MCF 10A (cell line): ENCODE results near the gene ETV4. TPM values are rescaled to one million over a fixed set of nuclear protein-coding genes. Genes with fewer than 3 reads are reported as not detected.

Experiments
- BruUV-seq: library from RNA; stranded (reverse); fragments of 400-500 nt; replicated peaks from 2 replicates; lab custom pipeline; 2021; lab: Mats Ljungman, UMichigan
- CTCF ChIA-PET: fragments of 300-600 bp; sonication (Branson Sonifier 250); formaldehyde crosslinking; extraction: SDS; loops from one replicate; lab custom pipeline; 2021; ENCODE audit warnings: antibody characterized with exemption, inconsistent platforms; lab: Yijun Ruan, JAX
- POLR2A ChIA-PET: fragments of 300-600, 350-650 bp; sonication (Branson Sonifier 250); formaldehyde crosslinking; extraction: SDS; loops from one replicate; lab custom pipeline; 2020; ENCODE audit warnings: antibody characterized with exemption, inconsistent platforms; lab: Yijun Ruan, JAX
- DNase-seq: peaks from one replicate; pipeline ENCODE4 v3.0.0-alpha.2; 2018; ENCODE audit not compliant: unreplicated experiment
- H3K27ac Mint-ChIP-seq: one replicate; pipeline ENCODE4 v1.8.0; 2022; ENCODE audit warnings: mild to moderate bottlenecking, low read depth, mixed read lengths; ENCODE audit not compliant: unreplicated experiment
- H3K27me3 Mint-ChIP-seq: one replicate; pipeline ENCODE4 v1.8.0; 2022; ENCODE audit warnings: mixed read lengths; ENCODE audit not compliant: insufficient read depth, unreplicated experiment
- H3K36me3 Mint-ChIP-seq: one replicate; pipeline ENCODE4 v1.8.0; 2022; ENCODE audit warnings: mild to moderate bottlenecking, moderate library complexity, mixed read lengths; ENCODE audit not compliant: insufficient read depth, unreplicated experiment
- H3K4me1 Mint-ChIP-seq: one replicate; pipeline ENCODE4 v1.8.0; 2022; ENCODE audit warnings: mixed read lengths; ENCODE audit not compliant: insufficient read depth, unreplicated experiment
- H3K4me3 Mint-ChIP-seq: one replicate; pipeline ENCODE4 v1.8.0; 2022; ENCODE audit warnings: mild to moderate bottlenecking, moderate library complexity, mixed read lengths; ENCODE audit not compliant: unreplicated experiment
- H3K9me3 Mint-ChIP-seq: one replicate; pipeline ENCODE4 v1.8.0; 2022; ENCODE audit warnings: mixed read lengths; ENCODE audit not compliant: unreplicated experiment
- intact Hi-C: fragments of 100-400 bp; cut with micrococcal nuclease; formaldehyde crosslinking; loops from 2 replicates; pipeline ENCODE4 v1.14.1; 2022
- total RNA-seq: library from RNA; stranded (reverse); gene quantifications from 2 replicates; pipeline ENCODE4 v1.2.3, GENCODE V29; 2022
- TF ChIP-seq, protein P1 (sequence below): fragments of 200-600 bp; IDR thresholded peaks from one replicate; pipeline ENCODE4 v1.8.0; 2022; ENCODE audit warnings: antibody characterized with exemption, mild to moderate bottlenecking; ENCODE audit not compliant: unreplicated experiment

Gene ETV4
- total RNA-seq, 1 experiment from 2014 or later = 31.6 TPM

DNA sequence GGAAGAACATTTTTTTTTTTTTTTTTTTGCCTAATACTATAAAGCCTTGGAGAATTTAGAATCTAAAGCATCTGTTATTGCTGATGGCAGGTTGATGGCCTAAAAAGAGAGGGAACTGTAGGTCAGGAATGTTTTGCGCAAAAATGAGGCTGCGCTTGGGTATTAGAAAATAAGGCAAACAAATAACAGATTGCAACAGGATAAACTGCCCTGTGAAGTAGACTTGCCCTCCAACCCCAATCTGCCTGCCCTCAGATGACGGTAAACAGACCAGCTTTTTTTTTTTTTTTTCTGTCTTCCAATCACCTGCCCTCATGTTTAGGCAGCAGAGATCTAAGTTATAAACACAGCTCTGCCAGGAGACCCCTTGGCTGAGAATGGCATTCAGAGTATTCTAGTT is 66.2 kb downstream of the ETV4 start:
- H3K27ac Mint-ChIP-seq = no peak overlapping the region
- POLR2A ChIA-PET = interaction anchor here (5.1 to 9.5 kb wide), 3 partner anchors 10 to 110 kb away, joined by 55 to 389 read pairs (median 105); partner anchors contain the start of gene ARL4D
- peaks cover 5% of the 10 kb centered on the region for H3K36me3 Mint-ChIP-seq
- TF ChIP-seq, protein P1, sequence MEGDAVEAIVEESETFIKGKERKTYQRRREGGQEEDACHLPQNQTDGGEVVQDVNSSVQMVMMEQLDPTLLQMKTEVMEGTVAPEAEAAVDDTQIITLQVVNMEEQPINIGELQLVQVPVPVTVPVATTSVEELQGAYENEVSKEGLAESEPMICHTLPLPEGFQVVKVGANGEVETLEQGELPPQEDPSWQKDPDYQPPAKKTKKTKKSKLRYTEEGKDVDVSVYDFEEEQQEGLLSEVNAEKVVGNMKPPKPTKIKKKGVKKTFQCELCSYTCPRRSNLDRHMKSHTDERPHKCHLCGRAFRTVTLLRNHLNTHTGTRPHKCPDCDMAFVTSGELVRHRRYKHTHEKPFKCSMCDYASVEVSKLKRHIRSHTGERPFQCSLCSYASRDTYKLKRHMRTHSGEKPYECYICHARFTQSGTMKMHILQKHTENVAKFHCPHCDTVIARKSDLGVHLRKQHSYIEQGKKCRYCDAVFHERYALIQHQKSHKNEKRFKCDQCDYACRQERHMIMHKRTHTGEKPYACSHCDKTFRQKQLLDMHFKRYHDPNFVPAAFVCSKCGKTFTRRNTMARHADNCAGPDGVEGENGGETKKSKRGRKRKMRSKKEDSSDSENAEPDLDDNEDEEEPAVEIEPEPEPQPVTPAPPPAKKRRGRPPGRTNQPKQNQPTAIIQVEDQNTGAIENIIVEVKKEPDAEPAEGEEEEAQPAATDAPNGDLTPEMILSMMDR = no peak
- no peak for DNase-seq
- no peaks in the 10 kb centered on the region for H3K27me3 Mint-ChIP-seq
- H3K9me3 Mint-ChIP-seq = no peaks in the 10 kb centered on the region
- CTCF ChIA-PET = interaction anchor here (0.7 to 11.6 kb wide), 4 partner anchors 10 to 83 kb away, joined by 4 to 374 read pairs (median 4); partner anchors contain the start of gene ARL4D
- no peak overlapping the region for H3K4me3 Mint-ChIP-seq
- intact Hi-C loops = no loop called here
- peaks cover 3% of the 10 kb centered on the region for H3K4me1 Mint-ChIP-seq
- no TSS peak for BruUV-seq

Other genes with a start within 250 kb of the ETV4 start
- gene ARL4D, start 147.3 kb downstream of the ETV4 start, total RNA-seq = 33.5 and 38.8 TPM in 2 replicates
- gene DHX8, start 62.4 kb downstream of the ETV4 start, total RNA-seq = 56.9 and 62.1 TPM in 2 replicates
- gene MEOX1, start 115.6 kb upstream of the ETV4 start, total RNA-seq = not detected in 2 replicates
- not detected in 2 replicates for gene SOST, start 212.5 kb upstream of the ETV4 start, total RNA-seq
- 39.7 and 55.0 TPM in 2 replicates for gene DUSP3, start 232.6 kb upstream of the ETV4 start, total RNA-seq
- not detected in 2 replicates for gene CFAP97D1, start 234.1 kb upstream of the ETV4 start, total RNA-seq